SH-SY5Y (cell line): ENCODE data around the gene INO80.

ENCODE experiments used
- GATA2 ChIP-seq: IDR thresholded peaks from 2 replicates; pipeline ENCODE4 v1.6.1; 2011; ENCODE audit warnings: mild to moderate bottlenecking, low read depth, low read length
- GATA3 ChIP-seq: IDR thresholded peaks from 2 replicates; pipeline ENCODE4 v1.6.1; 2011; ENCODE audit warnings: low read depth, mild to moderate bottlenecking, low read length, moderate library complexity

GRCh38 chr15:40988156-40988555 is 127.9 kb downstream of the INO80 start:
- TF ChIP-seq GATA2 = no peak
- no peak for TF ChIP-seq GATA3
